GM21515 (cell line): Measurements from ENCODE around the gene SCNN1B.
"Not testable (repeated sequence)": the region's sequence is repeated elsewhere in the genome, so short reads cannot be mapped to it uniquely, and the experiment has no call there.

ENCODE experiments used
- ATAC-seq: cut with Tn5 transposase; IDR thresholded peaks from one replicate; pipeline ENCODE4 v1.9.1; 2021; ENCODE audit not compliant: unreplicated experiment

SCNN1B gene

DNA sequence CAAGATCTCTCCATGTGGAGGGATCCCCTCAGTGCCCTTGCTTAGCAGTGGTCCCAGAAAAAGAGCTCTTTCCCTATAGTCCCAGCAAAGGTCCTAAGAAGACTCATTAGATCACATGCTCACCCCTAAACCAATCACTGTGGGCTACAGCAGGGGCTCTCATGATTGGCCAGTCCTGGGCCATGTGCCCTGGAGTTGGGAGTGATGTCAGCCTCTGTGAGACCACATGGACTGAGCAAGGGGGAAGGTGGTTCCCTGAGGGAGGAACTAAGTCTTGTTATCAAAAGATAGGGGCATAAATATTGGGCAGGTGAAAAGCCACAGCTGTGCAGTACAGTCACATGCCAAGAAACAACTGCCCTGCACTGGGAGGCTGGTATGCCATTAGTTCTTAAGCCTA lies 51.3 kb downstream of the SCNN1B start:
- no peak for ATAC-seq

DNA sequence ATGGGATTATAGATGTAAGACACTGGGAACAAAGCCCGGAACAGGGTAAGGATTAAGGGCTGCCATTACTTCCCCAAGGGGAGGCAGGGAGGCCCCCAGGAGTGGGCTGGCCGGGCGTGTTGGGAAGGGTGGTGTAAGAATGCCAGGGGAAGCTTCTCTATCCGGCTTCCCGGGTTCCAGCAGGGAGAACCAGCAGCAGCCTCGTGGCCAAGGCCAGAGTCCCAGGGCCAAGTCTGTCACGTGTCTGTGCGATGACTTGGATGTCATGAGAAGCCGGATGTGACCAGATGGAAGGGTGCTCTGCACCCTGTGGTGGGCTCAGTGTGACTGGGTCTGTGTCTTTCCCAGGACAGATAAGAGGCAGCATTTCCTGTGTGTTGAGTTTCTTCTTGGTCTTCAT lies 52.1 kb downstream of the SCNN1B start:
- ATAC-seq: no peak

DNA sequence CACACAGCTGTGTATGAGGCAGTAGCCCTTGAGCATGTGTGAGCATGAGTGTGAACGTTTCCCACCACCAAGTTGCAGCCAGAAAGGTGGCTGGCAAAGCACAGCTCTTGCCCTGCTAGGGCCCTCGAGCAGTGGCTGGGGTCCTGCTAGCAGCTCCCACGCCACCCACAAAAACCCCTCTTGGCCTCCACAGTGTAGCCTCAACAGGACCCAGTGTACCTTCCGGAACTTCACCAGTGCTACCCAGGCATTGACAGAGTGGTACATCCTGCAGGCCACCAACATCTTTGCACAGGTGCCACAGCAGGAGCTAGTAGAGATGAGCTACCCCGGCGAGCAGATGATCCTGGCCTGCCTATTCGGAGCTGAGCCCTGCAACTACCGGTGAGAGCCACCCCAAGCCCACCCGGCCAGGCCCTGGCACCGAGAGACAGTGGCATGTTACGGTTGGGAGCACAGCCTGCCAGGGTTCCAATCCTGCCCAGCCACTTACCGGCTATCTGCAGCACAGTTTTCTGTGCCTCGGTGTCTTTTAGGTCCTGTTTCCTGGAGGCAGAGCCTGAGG lies 53.1 kb downstream of the SCNN1B start:
- ATAC-seq: no peak

DNA sequence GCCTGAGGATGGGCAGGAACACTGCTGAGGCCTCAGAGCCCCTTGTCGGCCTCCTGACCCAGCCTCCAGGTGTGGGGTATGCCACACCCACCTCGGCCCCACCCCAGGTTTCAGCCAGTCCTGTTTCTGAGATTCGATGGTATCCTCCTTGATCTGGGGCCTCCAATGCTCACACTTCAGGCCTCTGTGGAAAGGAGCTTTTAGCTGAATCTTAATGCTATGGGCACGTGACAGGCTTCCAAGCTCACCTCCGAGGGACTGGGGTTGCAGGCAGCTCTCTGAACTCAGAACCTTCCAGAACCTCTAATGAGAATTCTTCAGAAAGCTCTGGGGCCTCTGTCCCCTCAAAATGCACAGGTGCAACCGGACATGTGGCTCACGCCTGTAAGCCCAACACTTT lies 54.8 kb downstream of the SCNN1B start:
- no peak for ATAC-seq

DNA sequence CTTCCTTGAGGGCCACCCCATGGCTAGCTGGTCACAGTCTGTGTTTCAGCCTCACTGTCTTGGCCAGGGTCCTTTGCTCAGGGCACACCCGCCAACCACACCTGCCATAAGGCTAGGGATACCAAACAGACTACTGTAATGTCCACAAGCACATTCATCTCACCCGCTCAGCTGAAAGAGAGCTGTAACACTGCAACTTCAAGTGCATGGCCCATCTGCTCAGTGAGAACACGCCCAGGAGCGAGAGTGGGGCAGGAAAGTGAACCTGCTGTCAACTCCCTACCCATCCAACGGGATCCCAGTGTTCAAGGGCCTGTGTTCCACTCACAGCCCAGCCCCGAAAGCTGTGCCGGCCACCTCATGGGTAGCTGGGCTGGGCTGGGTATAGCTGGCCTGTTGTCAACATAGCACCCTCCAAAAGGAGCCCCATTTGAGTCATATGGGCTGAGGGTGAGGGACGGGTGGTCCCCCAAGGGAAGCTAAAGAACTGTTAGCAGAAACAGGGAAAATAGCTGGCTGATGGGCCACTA lies 55.7 kb downstream of the SCNN1B start:
- ATAC-seq: no peak

DNA sequence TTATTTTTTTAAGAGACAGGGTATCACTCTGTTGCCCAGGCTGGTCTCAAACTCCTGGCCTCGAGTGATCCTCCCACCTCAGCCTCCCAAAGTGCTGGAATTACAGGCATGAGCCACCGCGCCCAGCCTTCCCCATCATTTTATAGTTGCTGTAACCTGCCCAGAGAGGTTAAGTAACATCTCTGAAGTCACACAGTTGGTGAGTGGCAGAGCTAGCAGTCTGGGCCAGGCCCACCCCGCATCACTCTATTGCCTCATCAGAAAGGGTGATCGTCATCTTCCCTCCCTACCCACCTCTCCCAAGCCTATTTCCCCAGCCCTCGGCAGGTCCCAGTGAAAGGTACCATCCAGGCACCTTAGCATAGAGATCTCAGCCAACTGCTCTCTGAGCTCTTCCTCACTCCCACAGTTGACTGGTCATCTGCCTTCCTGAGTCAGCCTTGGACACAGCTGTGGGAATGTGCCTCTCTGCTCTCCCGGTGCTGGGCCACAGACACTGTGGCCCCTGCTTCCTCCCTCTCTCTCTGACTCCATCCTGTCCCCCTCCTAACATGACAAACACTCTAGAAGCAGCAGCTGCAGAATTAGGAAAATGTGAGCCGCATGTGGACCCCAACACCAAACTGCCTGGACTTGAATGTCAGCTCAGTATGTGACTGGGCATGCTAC lies 57.1 kb downstream of the SCNN1B start:
- no peak for ATAC-seq

DNA sequence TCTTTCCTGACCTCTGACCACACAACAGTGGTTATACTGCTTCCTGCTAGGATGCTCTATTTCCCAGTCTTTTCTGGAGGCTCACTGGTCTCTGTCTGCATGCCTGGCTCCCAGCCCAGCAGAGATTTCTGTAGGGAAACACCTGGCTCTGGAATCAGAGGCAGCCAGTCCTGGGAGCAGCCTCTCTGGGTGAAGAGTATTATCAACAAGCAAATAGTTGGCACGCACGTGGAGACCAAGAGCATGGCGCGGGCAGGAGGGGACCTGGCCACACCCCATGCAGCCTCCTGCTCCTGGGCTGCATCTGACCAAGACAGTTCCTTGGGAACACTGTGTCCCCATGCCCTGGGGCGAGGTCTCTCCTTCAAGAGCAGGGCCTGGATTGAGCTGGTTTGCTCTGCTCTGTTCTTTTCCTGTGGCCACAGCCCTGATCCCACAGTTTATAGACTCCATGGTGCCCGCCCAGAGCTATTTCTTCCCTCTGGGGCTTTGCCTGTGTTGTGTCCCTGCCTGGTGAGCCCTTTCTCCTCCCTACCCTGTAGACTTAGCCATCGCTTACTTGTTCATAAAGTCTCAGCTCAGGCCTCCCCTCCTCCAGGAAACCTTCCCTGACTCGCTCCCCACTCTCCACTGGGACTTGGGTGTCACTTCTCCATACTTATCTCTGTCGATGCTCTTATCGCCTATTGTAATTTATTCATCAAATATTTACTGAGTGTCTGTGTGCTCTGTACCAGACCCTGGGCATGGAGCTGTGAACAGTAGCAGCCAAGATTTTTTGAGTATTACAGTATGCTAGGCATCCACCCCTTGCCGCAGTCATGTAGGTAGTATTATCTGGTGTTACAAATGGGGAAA lies 60.6 kb downstream of the SCNN1B start:
- ATAC-seq: no peak

DNA sequence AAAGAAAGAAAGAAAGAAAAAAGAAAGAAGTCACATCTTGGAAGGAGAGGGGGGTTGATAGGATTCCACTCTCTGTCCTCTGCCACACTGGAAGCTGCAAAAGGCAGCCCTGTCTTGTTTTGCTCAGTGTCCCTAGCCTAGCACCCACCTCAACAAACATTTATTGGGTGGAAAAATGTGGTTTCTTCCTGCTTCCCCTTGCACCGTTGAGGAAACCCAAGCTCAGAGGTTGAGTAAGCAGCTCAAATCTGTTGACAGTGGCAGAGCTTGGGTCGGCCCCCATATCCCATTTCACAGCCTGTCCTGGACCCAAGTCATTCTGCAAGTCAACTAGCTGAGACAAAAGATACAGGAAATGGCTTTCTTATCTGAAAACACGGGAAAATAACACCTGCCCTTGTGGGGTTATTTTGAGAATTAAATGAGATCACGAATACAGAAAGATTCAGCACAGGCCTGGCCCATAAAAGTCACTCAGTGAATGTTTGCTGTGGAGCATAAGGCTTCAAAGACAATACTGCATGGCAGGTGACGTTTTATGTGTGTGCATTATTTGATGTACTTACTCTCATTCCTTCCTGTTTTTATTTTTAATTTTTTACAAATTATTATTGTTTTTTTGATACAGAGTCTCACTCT lies 63.6 kb downstream of the SCNN1B start:
- no peak for ATAC-seq

DNA sequence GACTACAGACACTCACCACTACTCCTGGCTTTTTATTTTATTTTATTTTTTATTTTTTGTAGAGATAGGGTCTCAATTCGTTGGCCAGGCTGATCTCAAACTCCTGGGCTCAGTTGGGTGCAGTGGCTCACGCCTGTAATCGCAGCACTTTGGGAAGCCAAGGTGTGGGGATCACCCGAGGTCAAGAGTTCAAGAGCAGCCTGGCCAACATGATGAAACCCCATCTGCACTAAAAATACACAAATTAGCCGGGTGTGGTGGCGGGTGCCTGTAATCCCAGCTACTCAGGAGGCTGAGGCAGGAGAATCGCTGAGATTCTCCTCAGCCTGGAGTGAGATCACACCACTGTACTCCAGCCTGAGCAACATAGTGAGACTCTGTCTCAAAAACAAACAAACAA lies 64.2 kb downstream of the SCNN1B start:
- not testable (repeated sequence) for ATAC-seq

DNA sequence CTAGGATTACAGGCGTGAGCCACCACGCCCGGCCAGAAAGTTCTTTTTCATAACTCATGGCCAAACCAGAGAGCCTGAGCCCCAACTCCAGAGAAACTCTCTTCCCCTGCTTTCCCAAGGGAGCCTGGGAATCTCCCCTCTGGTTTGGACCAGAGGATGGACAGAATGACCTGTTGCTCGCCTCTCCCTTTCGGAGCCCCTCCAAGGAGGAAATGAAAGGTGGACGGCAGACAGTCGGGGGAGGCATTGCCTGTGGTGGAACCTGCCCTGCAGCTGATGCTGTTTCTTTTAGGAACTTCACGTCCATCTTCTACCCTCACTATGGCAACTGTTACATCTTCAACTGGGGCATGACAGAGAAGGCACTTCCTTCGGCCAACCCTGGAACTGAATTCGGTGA lies 65.5 kb downstream of the SCNN1B start:
- ATAC-seq: no peak

DNA sequence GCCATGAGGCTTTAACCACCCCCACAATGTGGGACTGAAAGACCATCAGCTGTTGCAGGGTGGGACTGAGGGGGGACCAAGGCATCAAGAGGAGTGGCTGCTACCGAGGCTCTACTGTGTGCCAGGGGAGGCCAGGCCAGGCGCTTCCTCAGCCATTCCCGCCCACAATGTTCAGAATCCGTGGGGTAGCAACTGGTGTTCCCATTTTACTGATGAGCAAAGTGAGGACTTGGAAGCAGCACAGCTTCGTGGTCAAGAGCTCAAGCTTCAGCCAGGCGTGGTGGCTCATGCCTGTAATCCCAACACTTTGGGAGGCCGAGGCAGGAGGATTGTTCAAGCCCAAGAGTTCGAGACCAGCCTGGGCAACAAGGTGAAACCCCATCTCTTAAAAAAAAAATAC lies 65.9 kb downstream of the SCNN1B start:
- no peak for ATAC-seq

DNA sequence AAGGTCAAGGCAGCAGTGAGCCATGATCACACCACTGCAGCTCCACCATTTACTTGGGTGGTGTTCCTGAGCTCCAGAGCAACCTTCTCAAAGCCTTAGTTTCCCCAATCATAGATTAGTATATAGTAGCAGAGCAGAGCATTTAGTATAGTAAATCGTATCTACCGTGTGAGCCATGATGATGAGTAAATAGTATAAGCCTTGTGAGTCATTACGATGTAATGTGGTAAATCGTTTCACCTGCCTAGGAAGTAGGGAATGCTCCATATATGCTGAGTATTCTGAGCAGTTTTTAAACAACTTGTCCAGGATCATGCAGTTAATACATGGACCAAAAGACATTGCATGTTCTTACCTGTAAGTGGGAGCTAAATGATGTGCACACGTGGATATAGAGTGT lies 66.4 kb downstream of the SCNN1B start:
- no peak for ATAC-seq

DNA sequence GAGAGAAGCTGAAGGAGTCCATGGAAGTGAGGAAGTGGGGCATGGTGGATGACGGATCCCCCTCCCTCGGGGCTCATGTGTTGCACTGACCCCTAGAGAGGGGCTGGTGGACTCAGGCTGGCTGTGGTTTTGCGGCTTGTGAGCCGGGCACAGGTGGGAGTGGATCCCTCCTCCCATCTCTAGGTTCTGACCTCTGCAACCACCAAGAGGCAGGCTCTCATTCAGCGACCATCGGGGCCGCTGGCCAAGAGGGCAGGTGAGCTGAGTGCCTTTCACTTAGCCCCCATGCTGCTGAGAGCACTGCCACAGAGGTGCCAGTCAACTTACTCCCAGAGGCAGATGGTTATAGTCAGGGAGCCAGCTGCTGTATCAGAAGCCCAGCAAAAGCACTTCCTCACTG lies 67.3 kb downstream of the SCNN1B start:
- no peak for ATAC-seq

DNA sequence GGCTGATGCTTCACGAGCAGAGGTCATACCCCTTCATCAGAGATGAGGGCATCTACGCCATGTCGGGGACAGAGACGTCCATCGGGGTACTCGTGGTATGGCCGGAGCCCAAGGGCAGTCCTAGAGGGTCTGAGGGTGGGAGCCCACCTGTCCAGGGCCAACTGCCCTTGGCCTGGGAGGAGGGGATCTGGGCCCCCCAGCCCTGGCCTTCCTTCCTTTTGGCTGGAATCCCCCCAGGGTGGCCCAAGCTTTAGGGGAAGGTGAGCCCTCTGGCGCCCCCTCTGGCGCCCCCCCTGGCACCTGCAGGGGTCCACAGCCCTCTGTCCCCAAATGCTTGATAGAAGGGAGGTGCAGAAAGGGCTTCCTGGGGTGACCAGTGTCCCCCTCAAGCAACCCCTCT lies 69.3 kb downstream of the SCNN1B start:
- no peak for ATAC-seq

DNA sequence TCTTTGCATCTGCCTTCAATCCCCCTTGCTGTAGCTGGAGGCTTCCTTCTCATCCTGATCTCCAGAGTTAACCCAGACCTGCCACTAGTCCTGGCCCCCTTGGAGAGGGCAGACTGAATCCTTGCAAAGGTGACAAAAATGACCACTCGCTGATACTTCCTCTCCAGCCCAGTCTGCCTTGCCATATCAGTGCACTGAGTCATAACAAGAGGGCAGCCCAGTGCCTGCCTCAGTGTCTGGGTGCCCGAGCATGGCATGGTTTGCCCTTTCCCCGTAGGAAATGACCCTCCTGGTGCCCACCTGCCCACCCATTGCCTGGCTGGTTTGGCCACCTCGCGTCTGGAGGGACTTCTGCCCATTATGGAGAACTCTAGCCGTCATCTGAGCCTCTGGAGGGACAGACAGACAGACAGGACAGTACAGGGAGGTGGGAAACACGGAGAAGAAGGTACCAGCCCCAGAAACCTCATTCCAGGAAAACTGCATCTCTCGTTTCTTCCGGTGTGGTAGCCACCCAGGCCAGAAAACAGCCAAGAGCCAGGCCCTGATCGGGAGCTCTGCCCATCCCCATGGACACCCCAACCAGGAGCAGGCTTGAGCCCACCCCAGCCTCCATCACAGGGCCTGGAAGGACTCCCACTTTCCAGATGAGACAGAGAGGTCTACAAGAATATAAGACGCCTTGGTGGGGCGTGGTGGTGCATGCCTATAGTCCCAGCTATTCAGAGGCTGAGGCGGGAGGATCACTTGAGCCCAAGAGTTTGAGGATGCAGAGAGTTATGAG lies 71.5 kb downstream of the SCNN1B start:
- ATAC-seq: no peak

DNA sequence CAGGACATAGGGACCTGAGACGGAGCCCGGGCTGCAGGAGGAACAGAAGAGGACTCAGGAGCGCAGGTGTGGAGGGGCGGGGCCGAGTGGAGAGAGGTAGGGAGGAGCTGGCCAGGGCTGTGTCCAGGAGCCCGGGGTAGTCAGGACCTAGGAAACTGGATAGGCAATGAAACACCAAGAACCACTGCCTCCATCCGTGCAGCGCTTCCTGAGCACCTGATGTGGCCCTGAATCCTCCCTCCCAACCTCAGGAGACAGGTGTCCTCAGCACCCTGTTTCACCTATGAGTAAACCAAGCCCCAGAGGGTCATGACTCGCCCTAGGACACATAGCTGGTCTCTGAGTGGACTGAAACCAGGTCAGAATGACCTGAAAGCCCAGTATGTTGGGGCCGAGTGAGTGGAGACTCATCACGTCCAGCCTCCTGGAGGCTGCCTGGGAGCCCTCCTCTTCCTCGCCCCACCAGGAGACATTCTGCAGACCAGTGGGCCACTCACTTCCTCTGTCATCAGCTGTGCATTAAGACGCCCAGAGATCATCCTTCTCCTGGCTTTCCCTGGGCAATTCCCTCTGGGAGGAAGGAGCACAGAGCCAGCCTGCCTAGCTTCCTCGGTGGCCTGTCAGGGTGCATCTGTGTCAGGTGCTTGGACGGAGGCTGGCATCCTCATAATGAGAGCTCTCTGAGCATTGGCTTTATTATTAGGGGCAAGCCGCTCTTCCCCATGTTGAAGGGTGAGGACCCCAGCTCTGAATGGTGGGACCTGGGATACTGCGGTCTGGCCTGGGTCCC lies 72.8 kb downstream of the SCNN1B start:
- ATAC-seq: no peak

DNA sequence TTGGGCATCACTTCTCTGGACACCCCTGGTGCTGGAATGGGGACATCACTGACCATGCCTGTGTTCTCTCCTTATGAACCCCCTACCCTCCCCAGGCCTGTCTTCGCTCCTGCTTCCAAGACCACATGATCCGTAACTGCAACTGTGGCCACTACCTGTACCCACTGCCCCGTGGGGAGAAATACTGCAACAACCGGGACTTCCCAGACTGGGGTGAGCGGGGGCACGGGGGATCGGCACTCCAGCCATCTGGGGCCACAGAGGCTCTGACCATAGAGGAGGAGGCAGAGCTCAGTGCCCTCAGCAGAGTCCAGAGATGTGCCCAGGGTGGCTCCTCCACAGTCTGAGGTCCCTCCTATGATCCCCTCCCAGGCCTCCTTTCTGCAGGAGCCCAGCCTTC lies 73.5 kb downstream of the SCNN1B start:
- no peak for ATAC-seq

DNA sequence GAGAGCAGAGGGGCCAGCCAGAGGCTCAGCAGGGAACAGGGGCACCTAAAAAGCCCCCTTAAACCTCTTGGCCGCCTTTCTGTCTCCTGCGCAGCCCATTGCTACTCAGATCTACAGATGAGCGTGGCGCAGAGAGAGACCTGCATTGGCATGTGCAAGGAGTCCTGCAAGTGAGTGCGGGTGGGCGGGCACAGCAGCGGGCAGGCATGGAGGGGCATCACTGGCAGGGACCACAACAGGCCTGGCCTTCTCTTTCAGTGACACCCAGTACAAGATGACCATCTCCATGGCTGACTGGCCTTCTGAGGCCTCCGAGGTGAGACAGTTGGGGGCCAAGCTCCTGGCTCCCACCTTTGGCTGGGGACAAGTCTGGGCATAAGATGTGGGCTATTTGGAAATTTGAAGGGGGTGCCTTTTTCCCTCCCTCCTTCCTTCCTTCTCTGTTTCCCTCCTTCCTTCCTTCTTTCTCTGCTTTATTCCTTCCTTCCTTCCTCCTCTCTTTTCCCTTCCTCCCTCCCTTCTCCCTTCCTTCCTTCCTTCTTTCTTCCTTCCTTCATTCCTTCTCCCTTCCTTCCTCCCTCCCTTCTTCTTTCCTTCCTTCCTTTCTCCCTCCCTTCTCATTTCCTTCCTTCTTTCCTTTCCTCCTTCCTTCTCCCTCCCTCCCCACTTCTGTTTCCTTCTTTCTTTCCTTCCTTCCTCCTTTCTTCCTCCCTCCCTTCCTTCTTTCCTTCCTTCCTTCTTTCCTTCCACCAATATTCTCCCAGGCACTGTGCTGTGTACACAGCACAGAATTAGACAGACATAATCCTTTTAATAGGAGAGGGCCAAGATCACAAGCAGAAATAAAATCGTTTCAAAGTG lies 75.2 kb downstream of the SCNN1B start:
- ATAC-seq: no peak

DNA sequence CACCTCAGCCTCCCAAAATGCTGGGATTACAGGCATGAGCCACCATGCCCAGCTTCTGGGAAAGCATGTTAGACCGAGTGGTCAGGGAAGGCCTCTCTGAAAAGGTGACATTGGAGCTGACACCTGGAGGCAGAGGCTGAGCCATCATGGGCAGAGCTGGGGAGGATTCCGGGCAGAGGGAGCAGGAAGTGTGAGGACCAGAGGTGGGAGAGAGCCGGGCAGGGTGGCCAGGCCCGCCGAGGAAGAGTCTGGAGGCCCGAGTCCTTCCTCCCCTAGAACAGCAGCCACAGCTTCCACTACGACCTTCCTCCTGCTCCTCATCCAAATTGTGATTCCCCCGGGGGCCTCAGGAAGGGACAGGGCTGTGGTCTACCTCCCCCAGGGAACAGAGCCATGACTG lies 76.2 kb downstream of the SCNN1B start:
- no peak for ATAC-seq
